ENCODE data around the gene SMIM22.

SMIM22 gene

DNA sequence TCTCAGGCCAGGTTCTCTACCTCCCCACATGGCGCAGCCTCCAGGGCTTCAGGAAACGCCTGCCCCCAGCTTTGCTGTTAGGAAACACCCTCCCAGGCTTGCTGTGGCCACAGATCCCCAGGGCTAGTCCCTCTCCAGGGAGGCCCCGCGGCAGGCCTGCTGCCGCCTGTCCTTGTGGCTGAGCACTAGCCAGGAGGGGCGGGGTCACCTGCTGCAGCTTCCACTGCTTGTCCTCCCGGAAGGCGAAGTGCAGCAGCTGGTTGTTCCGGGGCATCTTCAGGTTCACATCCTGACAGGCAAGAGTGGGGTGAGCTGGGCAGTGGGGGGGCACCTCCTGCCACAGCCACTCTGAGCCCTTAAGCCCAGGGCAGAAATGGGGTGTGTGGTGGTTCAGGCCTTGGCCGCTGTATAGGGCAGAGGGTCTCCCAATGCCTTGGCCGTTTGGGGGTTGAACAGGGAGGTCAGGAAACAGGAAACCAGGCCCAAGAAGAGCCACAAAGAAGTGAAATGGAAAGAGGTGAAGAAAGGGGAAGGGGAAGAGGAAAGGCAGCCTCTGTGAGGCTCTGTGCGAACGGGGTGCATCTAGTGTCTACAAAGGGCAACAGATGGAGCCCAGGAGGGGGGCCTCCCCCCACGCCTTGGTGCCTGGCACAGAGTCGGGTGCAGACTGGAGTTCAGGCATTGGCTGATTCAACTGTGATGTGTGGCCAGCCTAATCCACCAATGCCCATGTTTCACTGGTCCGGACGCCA lies 5.3 kb downstream of the SMIM22 start:
- TF ChIP-seq CTCF (IDR thresholded peaks at IDR 0.05), result no peak

- TF ChIP-seq CTCF (IDR thresholded peaks at IDR 0.05), result no peak
These were observed 6.1 kb downstream of the SMIM22 start for GRCh38 chr16:4801051-4801961.

DNA sequence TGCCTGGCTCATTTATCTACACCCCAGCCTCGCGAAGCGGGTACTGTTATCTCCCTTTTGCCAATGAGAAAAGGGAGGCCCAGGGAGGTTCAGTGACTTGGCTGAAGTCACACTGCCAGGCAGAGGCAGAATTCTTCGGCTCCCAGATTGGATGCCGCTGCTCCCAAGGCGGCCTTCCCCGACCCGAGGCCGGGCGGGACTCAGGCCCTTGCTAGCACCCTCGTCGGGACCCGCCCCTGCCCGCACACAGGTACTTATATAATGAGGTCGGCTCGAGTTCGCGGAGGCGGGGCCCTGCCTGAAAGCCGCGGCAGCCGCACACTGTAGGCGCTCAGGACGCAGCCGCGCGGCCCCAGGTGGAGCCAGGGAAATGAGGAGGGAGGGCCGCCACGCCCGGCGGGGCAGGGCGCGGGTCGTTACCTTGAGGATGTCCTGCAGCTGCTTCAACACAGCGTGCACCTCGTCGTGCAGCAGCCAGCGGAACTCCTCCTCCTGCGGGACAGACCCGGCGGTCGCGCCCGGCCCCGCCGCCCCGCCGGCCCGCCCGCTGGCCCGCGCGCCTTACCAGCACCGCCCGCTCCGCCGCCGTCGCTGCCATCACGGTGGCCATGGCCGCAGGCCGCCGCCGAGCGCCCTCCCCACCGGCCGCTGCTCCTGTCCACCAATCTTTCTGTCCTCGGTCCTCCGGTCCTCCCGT lies 6.9 kb downstream of the SMIM22 start, which contains the start of gene ROGDI:
TSS of gene ROGDI (minus strand) at position 672 of the 697 bp plus-strand sequence. CDS start at position 610, 62 bp downstream.
- TF ChIP-seq CTCF (IDR thresholded peaks at IDR 0.05), result no peak

DNA sequence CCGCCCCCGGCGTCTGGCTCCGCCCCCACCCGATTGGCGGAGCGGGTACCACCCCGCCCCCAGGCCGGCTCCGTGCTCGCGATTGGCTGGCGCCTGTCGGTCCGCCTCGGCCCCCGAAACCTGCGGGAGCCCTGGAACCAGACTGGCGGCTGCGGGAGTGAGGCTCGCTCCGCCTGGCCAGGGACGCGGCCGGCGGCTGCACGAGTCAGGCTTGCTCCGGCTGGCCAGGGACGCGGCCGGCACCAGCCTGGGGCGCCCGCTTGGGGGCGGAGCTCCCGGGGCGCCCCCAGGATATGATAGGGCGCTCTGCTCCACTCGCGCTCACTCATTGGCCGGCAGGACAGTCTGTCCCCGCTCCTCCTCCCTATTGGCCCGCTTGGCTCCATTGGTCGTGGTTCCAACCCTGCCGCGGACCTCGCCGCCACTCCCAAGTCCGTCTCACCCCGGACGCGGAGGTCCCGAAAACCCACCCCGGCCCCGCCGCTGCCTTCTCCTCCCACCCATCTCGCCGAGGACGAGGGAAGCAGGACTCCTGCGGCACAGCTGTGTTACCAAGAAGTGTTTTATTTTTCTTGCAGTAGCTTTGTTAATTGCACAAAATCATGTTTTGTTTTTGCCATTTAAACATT lies 7.6 kb downstream of the SMIM22 start:
- no peak for TF ChIP-seq CTCF (IDR thresholded peaks at IDR 0.05)

GRCh38 chr16:4803401-4803844 lies 8.3 kb downstream of the SMIM22 start:
- TF ChIP-seq CTCF (IDR thresholded peaks at IDR 0.05), result no peak

GRCh38 chr16:4803898-4804762 lies 9.0 kb downstream of the SMIM22 start:
- no peak for TF ChIP-seq CTCF (IDR thresholded peaks at IDR 0.05)

Measured in LNCAP (cell line).